C1 segment of cervical spinal cord (tissue), 14 donors: ENCODE data around the gene SLC29A3.
A peak's percentile ranks its signal among the peaks of the same experiment; 100 is the strongest.
"Not testable (repeated sequence)": the region's sequence is repeated elsewhere in the genome, so short reads cannot be mapped to it uniquely, and the experiment has no call there.

Experiments
- DNase-seq, 14 donors: peaks; one replicate each; lab custom pipeline; 2025; lab: John Stamatoyannopoulos, UW

SLC29A3 gene

GRCh38 chr10:71344993-71345480 is 26.0 kb downstream of the SLC29A3 start:
- DNase-seq, result no peak

DNA sequence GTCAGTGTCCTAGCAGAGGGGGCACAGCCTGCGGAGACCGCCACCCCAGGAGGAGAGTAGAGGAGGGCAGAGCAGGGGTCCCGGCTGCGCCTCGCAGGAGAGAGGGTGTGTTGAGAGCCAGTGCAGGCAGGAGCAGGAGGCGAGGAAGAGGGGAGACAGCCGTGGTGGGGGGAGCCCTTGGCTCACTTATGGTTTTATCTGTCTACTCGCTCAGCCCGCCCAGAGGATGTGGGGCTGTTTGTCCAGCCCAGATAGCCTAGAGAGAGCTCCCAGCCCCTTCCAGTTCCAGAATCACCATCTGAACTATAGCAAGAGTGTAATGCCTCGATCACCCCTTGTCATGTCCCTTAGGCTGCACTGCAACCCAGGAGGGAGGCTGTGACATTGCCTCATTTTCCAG is 26.6 kb downstream of the SLC29A3 start:
- DNase-seq, result no peak

DNA sequence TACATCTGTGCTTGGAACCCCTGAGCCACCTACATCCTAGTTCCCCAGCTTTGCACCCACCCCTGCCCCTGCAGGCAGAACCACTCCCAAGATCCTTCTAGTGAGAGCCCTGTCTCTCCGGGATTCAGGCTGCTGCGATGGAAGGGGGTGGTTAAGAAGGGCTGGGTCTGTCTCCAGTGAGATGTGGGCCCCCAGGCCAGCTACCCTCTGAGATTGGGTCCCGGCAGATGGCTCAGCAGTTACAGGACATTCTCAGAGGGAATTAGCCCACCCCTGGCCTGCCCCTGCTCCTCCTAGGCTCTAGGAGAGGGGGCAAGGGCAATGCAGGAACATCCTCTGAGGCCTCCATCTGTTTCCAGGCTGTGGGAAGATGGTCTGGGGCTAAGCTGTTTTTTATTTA is 27.7 kb downstream of the SLC29A3 start:
- no peak for DNase-seq

DNA sequence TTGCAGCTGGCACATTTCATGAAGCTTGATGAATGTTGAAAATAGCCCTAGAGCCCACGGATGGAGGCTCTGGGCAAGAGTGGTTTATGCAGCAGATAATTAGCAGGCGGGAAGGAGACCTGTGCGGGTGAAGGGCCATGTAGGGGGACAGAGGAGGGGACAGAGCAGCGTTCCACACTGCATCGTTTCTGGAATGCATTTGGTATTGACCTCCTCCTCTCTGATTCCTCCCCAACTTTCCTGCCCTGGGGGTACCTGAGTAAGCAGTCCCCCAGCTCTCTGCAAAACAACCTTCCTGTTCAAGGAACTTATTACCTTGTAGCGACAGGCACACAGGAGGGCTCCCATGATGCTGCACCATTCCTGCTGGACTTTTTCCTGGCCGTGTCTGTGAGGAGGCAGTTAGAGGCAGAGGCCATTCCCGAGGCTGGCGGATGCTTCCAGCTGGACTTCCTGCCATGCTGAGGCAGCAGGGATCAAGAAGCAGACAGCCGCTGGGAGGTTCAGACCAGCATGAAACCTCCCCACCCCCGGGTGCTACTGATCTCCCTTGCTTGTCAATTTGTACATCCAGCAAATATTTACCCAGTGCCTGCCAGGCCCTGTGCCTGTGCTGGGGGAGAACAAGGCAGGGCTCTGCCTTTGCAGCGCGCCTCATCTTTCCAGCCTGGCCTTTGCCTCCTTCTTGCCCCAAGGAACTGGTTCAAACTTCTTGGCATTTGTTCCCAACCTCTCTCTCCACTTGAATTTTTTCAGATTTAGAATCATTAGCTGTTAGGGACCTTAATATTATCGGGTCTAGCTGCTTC is 28.7 kb downstream of the SLC29A3 start:
- no peak for DNase-seq

DNA sequence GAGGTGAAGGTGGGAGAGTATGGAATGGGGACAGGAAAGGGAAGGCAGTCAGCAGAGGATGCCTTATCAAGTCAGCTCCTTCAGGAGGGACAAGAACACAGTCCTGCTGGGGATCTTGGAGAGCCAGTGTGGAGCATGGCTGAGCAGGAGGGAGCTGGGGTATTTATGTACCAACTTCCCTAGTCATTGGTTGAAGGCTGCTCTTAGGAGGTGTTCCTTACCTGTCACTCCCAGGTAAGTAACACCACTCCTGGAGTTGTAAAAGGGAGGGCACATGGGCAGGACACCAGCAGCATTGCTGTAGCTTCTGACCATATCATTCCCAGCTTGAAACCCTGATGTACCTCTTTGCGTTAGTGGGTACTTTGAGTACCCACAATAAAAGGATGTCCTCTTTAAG is 29.8 kb downstream of the SLC29A3 start:
- DNase-seq, result no peak

- DNase-seq, result no peak
These were observed 30.3 kb downstream of the SLC29A3 start for GRCh38 chr10:71349406-71349805.

GRCh38 chr10:71351087-71351486 is 32.0 kb downstream of the SLC29A3 start:
- DNase-seq, result no peak

- peak in 5 of 14 donors; percentile 17 to 87 (median 23) for DNase-seq
These were observed 32.7 kb downstream of the SLC29A3 start for GRCh38 chr10:71351628-71352319.

- no peak for DNase-seq
These were observed 34.6 kb downstream of the SLC29A3 start for GRCh38 chr10:71353639-71354038.

DNA sequence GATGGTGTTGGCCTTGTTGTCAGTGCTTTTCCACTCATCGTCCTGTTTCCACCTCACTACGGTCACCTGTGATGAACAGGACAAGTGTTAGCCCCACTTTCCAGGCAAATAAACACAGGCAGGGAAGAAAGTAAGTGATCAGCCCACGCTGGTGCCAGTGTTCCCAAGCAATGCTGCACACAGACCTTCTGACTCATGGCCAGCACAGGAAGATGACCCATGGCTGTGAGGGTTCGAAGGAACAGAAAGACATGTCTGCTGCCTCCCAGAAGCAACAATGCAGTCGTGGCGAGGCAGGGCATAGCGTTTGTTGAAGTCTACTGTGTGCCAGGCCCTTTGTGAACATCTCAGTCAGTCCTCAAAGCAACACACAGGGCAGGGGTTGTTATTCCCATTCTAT is 35.7 kb downstream of the SLC29A3 start:
- DNase-seq, result no peak

DNA sequence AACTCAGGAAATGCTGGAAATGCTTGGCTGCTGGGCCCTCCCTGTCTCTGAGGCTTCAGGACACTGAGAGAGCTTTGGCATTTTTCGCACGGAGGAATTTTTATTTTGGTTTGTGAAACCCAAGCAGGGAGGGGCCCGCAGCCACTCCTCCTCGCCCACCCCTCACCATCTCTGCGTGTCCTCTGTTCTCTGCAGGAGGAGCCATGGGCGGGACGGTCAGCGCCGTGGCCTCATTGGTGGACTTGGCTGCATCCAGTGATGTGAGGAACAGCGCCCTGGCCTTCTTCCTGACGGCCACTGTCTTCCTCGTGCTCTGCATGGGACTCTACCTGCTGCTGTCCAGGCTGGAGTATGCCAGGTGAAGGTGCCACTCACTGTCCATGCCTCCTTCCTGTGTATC is 36.8 kb downstream of the SLC29A3 start:
- no peak for DNase-seq

DNA sequence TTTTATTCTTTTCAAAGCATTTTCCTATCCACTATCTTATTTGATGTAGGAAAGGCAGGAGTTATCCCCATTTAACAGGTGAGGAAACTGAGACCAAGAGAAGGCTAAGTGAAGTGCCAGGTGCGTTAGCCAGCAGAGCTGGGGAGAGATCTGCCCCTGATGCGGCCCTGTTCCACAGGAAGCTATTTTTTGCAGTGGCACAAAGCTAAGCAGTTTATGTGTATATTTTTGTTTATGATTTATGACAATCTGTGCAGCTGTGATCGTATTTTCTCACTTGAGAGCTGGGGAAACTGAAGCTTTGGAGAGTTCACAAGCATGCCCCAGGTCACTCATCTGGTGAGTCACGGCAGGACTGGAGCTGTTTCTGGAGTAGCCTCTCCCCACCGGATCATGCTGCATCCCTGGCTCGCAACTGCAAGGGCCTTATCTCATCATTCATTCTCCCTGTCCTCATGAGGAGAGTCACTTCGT is 38.8 kb downstream of the SLC29A3 start:
- DNase-seq, result no peak

GRCh38 chr10:71358277-71358676 is 39.2 kb downstream of the SLC29A3 start:
- no peak for DNase-seq

GRCh38 chr10:71358906-71359305 is 39.8 kb downstream of the SLC29A3 start:
- not testable (repeated sequence) for DNase-seq

DNA sequence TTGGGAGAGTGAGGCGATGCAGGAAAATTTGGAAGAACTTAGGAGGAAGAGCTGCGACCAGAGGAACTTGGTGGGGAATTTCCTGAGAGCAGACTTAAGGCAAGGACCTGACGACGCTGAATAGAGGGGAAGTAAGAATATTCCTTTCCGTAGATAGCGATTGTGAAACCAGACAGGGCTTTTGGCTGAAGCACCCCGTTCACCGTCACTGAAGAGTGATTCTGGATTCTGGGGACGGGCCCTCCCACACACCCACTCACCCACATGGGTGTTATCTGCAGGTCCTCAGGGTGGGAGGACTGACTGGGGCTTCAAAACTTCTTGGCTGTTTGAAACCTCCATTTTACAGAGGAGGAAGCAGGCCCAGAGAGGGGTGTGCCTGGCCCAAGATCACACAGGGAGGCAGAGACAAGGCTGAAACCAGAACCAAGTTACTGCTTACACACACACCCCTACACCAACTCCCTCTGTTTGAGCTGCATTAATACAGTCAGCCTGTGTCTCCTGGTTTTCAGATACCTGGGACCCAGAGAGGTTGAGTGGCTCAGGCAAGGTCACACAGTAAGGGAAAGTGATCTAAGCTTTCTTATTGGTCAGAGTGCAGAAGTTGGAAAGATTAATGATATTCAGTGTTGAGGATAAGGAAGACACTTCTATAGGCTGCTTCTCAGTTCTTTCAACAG is 40.4 kb downstream of the SLC29A3 start:
- DNase-seq, result peak in 3 of 14 donors; percentile 22 to 43 (median 22)

DNA sequence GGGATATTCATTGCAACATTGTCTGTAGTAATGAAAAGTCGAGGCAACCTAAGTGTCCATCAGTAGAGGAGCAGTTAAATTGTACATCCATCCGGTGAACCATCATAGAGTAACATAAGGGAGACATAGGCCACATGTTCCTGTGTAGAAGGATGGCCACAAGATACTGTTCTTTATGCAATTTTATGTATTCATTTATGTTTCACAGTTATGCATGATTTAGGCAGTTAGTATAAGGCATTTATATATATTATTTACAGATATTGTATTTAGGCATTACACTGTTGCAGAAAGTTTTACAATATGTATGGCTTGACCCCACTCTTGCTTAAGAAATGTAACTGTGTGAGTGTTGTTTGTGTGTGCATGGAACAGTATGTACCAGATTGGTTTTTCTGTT is 41.7 kb downstream of the SLC29A3 start:
- no peak for DNase-seq

- no peak for DNase-seq
These were observed 42.5 kb downstream of the SLC29A3 start for GRCh38 chr10:71361581-71361980.

DNA sequence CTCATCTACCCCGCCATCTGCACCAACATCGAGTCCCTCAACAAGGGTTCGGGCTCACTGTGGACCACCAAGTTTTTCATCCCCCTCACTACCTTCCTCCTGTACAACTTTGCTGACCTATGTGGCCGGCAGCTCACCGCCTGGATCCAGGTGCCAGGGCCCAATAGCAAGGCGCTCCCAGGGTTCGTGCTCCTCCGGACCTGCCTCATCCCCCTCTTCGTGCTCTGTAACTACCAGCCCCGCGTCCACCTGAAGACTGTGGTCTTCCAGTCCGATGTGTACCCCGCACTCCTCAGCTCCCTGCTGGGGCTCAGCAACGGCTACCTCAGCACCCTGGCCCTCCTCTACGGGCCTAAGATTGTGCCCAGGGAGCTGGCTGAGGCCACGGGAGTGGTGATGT is 43.1 kb downstream of the SLC29A3 start:
- no peak for DNase-seq

- peak in 1 of 14 donors; percentile 5 for DNase-seq
These were observed 44.9 kb downstream of the SLC29A3 start for GRCh38 chr10:71363936-71364335.

GRCh38 chr10:71365366-71365765 is 46.3 kb downstream of the SLC29A3 start:
- DNase-seq, result no peak

DNA sequence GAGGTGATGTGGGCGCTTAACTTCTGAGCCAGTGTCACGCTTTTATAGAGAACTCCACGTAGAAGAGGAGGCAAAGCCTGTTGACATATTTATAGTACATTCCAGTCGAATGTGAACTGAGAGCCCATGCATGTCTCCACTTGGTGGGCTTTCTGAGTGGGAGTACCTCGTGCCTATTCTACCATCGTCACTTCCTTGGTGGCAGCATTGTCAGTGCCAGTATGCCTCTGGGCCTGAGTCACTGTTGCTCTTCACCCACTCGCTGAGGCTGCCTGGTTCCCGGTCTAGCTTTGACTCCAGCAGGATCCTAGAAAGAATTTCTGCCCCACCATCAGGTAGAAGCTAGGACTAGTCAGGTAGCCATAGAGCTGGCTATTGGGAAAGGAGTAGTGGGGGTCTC is 47.6 kb downstream of the SLC29A3 start:
- no peak for DNase-seq

DNA sequence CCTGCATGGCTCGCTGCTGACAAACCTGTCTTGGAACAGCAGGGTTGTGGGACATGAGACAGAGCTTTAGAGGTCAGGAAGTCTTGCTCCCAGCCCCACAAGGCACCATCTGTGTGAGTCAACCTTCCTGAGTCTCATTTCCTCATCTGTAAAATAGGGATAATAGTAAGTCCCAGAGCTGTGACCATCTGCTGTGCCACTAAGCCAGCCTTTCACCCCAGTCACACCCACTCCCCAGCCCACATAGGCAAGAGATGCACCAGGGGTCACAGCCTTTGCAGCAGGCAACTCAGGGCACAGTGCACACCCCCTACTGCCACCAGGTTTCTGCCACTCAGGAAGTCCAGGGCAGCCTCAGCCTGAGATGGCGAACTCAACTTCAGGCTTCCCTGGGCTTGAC is 48.2 kb downstream of the SLC29A3 start:
- DNase-seq, result peak in 1 of 14 donors; percentile 24
